22Rv1 (cell line): ENCODE results near the gene KCNG2.

ENCODE experiments used
- ZFX ChIP-seq: fragments of 450-650 bp; IDR thresholded peaks from 2 replicates; pipeline ENCODE4 v1.6.1; 2017; ENCODE audit warnings: antibody characterized with exemption, borderline replicate concordance
- TF ChIP-seq, protein P1 (sequence below): fragments of 450-650 bp; IDR thresholded peaks from 2 replicates; pipeline ENCODE4 v1.5.1; 2017; ENCODE audit warnings: mild to moderate bottlenecking

DNA sequence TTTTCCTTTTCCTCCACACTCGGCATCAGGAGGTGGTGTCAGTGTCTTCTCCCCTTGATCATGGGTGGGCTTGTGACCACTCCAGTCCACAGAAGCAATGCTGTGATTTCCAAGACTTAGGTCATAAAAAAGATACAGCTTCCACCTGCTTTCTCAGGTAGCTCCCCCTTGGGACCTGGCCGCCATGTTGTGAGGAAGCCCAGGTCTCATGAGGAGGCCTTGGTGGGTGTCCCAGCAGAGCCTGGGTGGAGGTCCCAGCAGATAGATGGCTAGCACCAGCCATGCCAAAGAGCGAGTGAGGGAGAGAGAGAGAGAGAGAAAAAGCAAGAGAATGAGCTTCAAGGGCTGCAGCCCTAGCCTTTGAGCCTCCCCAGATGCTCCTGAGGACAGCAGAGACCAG, 137.8 kb downstream of the KCNG2 start:
- TF ChIP-seq, protein P1, sequence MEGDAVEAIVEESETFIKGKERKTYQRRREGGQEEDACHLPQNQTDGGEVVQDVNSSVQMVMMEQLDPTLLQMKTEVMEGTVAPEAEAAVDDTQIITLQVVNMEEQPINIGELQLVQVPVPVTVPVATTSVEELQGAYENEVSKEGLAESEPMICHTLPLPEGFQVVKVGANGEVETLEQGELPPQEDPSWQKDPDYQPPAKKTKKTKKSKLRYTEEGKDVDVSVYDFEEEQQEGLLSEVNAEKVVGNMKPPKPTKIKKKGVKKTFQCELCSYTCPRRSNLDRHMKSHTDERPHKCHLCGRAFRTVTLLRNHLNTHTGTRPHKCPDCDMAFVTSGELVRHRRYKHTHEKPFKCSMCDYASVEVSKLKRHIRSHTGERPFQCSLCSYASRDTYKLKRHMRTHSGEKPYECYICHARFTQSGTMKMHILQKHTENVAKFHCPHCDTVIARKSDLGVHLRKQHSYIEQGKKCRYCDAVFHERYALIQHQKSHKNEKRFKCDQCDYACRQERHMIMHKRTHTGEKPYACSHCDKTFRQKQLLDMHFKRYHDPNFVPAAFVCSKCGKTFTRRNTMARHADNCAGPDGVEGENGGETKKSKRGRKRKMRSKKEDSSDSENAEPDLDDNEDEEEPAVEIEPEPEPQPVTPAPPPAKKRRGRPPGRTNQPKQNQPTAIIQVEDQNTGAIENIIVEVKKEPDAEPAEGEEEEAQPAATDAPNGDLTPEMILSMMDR, result no peak
- TF ChIP-seq ZFX, result no peak
